GM06990 (cell line): ENCODE results near the gene SCNN1G.

Experiments
- DNase-seq: peaks from one replicate; pipeline ENCODE4 v3.0.0-alpha.2; 2011; ENCODE audit not compliant: insufficient read length; ENCODE audit errors: extremely low read depth
- H3K27me3 ChIP-seq: replicated peaks from 2 replicates; pipeline ENCODE4 v1.6.0; 2011; ENCODE audit warnings: low read length; ENCODE audit not compliant: control insufficient read depth, insufficient read depth
- H3K36me3 ChIP-seq: 2 replicates; pipeline ENCODE4 v1.5.1; 2011; ENCODE audit warnings: low read length; ENCODE audit not compliant: control insufficient read depth, insufficient read depth
- H3K4me3 ChIP-seq: replicated peaks from 2 replicates; pipeline ENCODE4 v1.5.1; 2011; ENCODE audit warnings: low read depth, mild to moderate bottlenecking, control low read depth, low read length
- CTCF ChIP-seq: IDR thresholded peaks from 2 replicates; pipeline ENCODE4 v1.5.1; 2011; ENCODE audit warnings: low read length, control low read depth, mild to moderate bottlenecking, inconsistent platforms; ENCODE audit not compliant: insufficient read depth, poor library complexity, severe bottlenecking

Gene SCNN1G

GRCh38 chr16:23183543-23183862, 958 bp downstream of the SCNN1G start:
- H3K36me3 ChIP-seq = no peaks in the 10 kb centered on the region
- H3K4me3 ChIP-seq = no peak overlapping the region
- no peak for DNase-seq
- TF ChIP-seq CTCF = no peak
- H3K27me3 ChIP-seq = no peaks in the 10 kb centered on the region; the same call in 1 of the 2 replicates

DNA sequence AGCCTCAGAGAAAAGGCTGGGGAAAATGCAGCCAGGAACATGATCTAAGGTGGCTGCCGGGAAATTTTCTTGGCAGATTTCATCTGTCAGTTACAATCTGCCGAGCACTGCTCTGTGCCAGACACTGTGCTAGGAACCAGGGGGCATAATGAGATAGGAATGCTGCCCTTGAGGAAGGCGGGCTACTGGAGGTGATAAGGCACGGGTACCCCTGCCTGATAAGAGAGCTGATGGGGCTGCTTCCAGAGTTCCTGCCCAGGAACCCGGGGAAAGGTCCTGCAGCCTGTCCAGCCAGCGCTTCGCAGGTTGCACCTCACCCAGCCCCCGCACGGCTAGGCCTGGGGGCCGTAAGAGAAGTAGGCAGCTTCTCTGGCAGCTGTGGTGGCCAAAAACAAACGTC, 3.1 kb downstream of the SCNN1G start:
- DNase-seq = no peak
- TF ChIP-seq CTCF = no peak
- Histone ChIP-seq H3K27me3 (no peaks in the 10 kb centered on the region; the same call in 1 of the 2 replicates), H3K4me3 (no peak overlapping the region), H3K36me3 (no peaks in the 10 kb centered on the region)

- DNase-seq = no peak
- Histone ChIP-seq H3K27me3 (no peaks in the 10 kb centered on the region; the same call in 1 of the 2 replicates), H3K36me3 (no peaks in the 10 kb centered on the region), H3K4me3 (no peak overlapping the region)
- TF ChIP-seq CTCF = no peak
Observed at GRCh38 chr16:23186171-23186570, 3.6 kb downstream of the SCNN1G start.

DNA sequence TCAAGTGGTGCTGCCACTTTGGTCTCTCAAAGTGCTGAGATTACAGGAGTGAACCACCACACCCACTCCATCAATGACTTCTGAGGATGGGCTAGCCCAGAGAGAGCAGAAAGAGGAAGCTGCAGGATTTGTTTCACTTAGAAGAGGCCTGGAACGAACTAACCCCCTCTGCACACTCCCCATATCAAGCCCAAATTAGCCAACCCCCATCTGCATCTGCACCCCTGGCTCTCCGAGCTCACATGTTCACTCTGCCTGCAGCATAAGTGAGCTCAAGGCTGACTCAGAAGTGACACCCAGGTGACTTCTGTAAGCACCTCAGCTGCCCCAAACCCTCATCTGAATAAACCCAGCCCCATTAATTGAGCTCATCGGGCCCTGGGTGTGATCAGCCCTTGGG, 4.8 kb downstream of the SCNN1G start:
- DNase-seq = no peak
- no peaks in the 10 kb centered on the region; the same call in 1 of the 2 replicates for H3K27me3 ChIP-seq
- H3K36me3 ChIP-seq = no peaks in the 10 kb centered on the region

DNA sequence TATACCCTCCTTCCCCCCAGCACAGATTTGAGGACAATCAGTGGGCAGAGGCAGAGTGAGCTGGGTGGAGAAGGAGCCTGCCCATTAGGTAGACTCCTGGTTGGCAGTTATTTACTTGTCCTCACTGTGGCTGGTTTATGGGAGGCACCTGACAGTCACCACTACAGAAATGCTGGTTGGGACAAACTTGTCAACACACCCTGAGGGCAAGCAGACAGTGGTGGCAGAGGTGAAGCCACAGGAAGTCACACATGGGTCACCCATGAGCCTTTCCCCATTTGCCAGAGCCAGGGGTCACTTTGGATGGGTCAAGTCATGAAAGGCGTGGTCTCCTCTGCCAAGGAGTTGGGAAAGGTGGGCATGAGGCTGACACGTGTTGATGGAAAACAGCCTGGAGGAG, 6.4 kb downstream of the SCNN1G start:
- H3K36me3 ChIP-seq = no peaks in the 10 kb centered on the region
- H3K27me3 ChIP-seq = no peaks in the 10 kb centered on the region
- H3K4me3 ChIP-seq = no peak overlapping the region
- no peak for TF ChIP-seq CTCF
- no peak for DNase-seq

More for the DNA sequence above, 4.8 kb downstream of the SCNN1G start:
- no peak overlapping the region for H3K4me3 ChIP-seq
- no peak for TF ChIP-seq CTCF

DNA sequence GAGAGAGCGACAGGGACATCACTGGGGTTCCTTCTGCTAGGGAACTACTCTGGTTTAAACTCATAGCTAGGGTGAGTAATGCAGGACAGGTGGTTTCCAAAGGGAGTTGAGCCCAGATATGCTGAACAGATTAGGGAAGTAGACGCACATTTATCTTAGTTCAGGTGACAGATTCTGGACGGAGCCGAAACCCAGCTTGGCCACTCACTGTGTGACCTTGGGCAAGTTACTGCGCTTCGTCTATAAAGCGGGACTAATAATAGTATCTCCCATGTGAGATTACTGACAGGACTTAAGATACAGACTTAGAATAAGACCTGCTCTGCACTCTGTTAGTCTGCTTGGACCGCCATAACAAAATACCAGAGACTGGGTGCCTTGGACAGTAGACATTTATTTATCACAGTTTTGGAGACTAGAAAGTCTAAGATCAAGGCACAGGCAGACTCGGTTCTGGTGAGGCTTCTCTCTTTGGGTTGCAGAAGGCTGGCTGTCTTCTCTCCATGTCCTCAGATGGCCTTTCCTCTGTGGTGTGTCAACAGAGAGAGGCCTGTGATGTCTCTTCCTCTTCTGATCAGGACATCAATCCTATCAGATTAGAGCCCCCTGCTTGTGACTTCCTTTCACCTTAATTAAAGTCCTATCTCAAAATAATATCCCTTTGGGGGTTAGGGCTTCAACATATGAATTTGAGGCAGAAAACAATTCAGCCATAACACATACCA, 12.1 kb downstream of the SCNN1G start:
- Histone ChIP-seq H3K36me3 (no peaks in the 10 kb centered on the region), H3K27me3 (no peaks in the 10 kb centered on the region), H3K4me3 (no peak overlapping the region)
- TF ChIP-seq CTCF = no peak
- DNase-seq = no peak
